Testis (tissue), 2 donors: ENCODE results near the gene OLA1.

ENCODE experiments used
- POLR2A ChIP-seq: fragments of 450-650 bp; IDR thresholded peaks from one replicate; pipeline ENCODE4 v1.6.1; 2017; ENCODE audit warnings: antibody characterized with exemption, mild to moderate bottlenecking, moderate library complexity
- TF ChIP-seq, protein P1 (sequence below), 3 experiments: fragments of 450-650 bp in 2 of 3; fragments of 200-600 bp in 1 of 3; sonication (generic) in 1 of 3; IDR thresholded peaks; one replicate each; pipeline ENCODE4 v1.5.1; 2016 to 2019; ENCODE audit warnings: antibody characterized with exemption in 3 of 3, mild to moderate bottlenecking in 2 of 3, moderate library complexity in 1 of 3

DNA sequence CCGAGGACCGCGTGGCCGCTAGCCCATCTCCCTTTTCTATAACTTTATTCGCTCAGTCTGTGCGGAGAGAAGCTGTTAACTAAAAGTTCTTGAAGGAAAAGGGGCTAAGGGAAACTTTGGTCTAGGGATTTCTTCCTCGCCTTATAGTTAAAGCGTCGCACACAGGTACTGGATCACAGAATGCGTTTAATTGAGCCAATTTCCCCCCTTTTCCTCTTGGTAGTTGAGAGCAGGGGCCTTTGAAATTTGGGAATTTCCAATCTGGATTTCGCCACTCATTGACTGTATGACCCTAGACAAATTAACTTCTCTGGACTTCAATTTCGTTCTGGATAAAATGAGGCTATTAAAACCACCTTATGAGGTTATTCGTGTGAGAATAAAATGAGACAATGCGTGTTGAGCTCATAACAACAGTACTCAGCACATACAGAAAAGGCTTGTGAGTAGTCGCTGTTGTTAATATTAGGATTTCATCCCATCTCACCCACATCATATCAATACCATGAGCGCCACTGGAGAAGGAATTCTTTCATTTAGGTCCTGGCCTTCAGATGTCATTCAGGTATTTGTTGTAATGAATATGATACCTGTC lies 763 bp upstream of the OLA1 start:
- TF ChIP-seq, protein P1, sequence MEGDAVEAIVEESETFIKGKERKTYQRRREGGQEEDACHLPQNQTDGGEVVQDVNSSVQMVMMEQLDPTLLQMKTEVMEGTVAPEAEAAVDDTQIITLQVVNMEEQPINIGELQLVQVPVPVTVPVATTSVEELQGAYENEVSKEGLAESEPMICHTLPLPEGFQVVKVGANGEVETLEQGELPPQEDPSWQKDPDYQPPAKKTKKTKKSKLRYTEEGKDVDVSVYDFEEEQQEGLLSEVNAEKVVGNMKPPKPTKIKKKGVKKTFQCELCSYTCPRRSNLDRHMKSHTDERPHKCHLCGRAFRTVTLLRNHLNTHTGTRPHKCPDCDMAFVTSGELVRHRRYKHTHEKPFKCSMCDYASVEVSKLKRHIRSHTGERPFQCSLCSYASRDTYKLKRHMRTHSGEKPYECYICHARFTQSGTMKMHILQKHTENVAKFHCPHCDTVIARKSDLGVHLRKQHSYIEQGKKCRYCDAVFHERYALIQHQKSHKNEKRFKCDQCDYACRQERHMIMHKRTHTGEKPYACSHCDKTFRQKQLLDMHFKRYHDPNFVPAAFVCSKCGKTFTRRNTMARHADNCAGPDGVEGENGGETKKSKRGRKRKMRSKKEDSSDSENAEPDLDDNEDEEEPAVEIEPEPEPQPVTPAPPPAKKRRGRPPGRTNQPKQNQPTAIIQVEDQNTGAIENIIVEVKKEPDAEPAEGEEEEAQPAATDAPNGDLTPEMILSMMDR (IDR thresholded peaks at IDR 0.05) = no peak
- no peak for TF ChIP-seq POLR2A
